Heart right ventricle (tissue), 16 donors: ENCODE data around the gene PHAX. TPM values are rescaled to one million over a fixed set of nuclear protein-coding genes. Genes with fewer than 3 reads are reported as not detected.

Experiments used
- ATAC-seq, 8 donors: fragments of 200-7000 bp; cut with Tn5 transposase; one replicate each; pipeline ENCODE4 v1.9.1; 2020; ENCODE audit warnings: mild to moderate bottlenecking in 8 of 8, moderate library complexity in 8 of 8, moderate number of reproducible peaks in 1 of 8
- DNase-seq, 2 donors: peaks; one replicate each; pipeline ENCODE4 v3.0.0-alpha.2; 2020
- H3K27ac ChIP-seq, 10 donors: fragments of 200-600 bp; sonication (generic) in 2 of 10; one replicate each; pipeline versions ENCODE4 v1.5.0 to v1.8.0; 2020 to 2022; ENCODE audit warnings: mild to moderate bottlenecking in 3 of 10
- H3K27me3 ChIP-seq, 7 donors: fragments of 200-600 bp; one replicate each; pipeline ENCODE4 v1.8.0; 2021 to 2022; ENCODE audit warnings: mild to moderate bottlenecking in 2 of 7
- H3K36me3 ChIP-seq, 9 donors: fragments of 200-600 bp; sonication (generic) in 1 of 9; one replicate each; pipeline versions ENCODE4 v1.5.0 to v1.8.0; 2020 to 2022; ENCODE audit warnings: mild to moderate bottlenecking in 2 of 9
- H3K4me1 ChIP-seq, 9 donors: fragments of 200-600 bp; sonication (generic) in 1 of 9; one replicate each; pipeline versions ENCODE4 v1.5.0 to v1.8.0; 2020 to 2022; ENCODE audit warnings: mild to moderate bottlenecking in 4 of 9
- H3K4me3 ChIP-seq, 10 donors: fragments of 200-600 bp; sonication (generic) in 2 of 10; one replicate each; pipeline versions ENCODE4 v1.5.0 to v1.8.0; 2020 to 2022; ENCODE audit warnings: mild to moderate bottlenecking in 7 of 10, moderate library complexity in 2 of 10
- H3K9me3 ChIP-seq, 11 donors: fragments of 200-600 bp in 10 of 11; sonication (generic) in 2 of 11; one replicate each; pipeline versions ENCODE4 v1.5.0 to v1.8.0; 2013 to 2022; ENCODE audit warnings: mild to moderate bottlenecking in 2 of 11, control low read depth in 1 of 11, moderate library complexity in 1 of 11
- CTCF ChIP-seq, 9 donors: fragments of 200-600 bp; sonication (generic) in 2 of 9; IDR thresholded peaks; one replicate each; pipeline versions ENCODE4 v1.5.0 to v1.8.0; 2021 to 2022; ENCODE audit warnings: antibody characterized with exemption in 9 of 9, mild to moderate bottlenecking in 5 of 9, moderate library complexity in 1 of 9
- WGBS, 2 donors: extraction: QIAGEN DNeasy Blood & Tissue Kit; methylation state at CpG; one replicate each; pipeline ENCODE4 v1.1.7; 2013; ENCODE audit warnings: inconsistent platforms in 1 of 2; 5-methylcytosine and 5-hydroxymethylcytosine counted together
- intact Hi-C, 10 donors: fragments of 100-400 bp; cut with DNase I; formaldehyde crosslinking; loops; one replicate each; pipeline versions ENCODE4 v1.11.1 to v1.14.2; 2022
- polyA plus RNA-seq, 2 donors: library from polyadenylated mRNA; stranded (reverse); fragments of 200-250 nt; gene quantifications; one replicate each; pipeline ENCODE4 v1.2.3, GENCODE V29; 2013
- total RNA-seq, 10 donors: library from RNA; stranded (reverse); fragmentation: NEBNext Ultra II Directional in 3 of 10; extraction: Animal tissue kit (Norgen Biotek cat#: 25700) in 3 of 10; gene quantifications; one replicate each; pipeline versions ENCODE4 v1.2.1 to v1.2.4, GENCODE V29; 2021 to 2023
- donor health status: Arrhythmogenic right ventricular cardiomyopathy.
- donor health status: ischemic (EF 13 %, LVEDD 7.1; RV severe dilation, severe dysfunction).
- donor health status: healthy with polysubstance abuse.
- donor health status: DM: no; HTN: yes; CAD: no.
- donor health status: DM: no; HTN: no; CAD: no.
- donor health status: ischemic (EF 25% LVEDD 6.9; RV normal size, moderate dysfunction).
- donor health status: ischemic (EF 25% LVEDD 5.7; RV mildly dilated, moderate dysfunction).
- donor health status: healthy.
- donor health status: DM: yes; HTN: yes; CAD: no.
- donor health status: Ischemic cardiomyopathy.
- donor health status: ischemic (EF 35%, LVEDD 5.7; RV mildly dilated, moderate dysfunction).
- donor health status: nonischemic (EF 11% LVEDD 7.7; RV severe dilation, severe dysfunction).
- donor health status: DM: yes; HTN: yes; CAD: no.
- donor health status: PGD.
- donor health status: ischemic (EF 29% LVEDD 5.4; RV normal size, mild dysfunction).
- donor health status: nonischemic (EF 23%, LVEDD 6.1; RV moderate dilation, normal function).

PHAX gene
- total and polyA plus RNA-seq, 12 donors, result 10.9 to 38.5 (median 27.8) TPM

GRCh38 chr5:126589536-126590297 lies 11.0 kb upstream of the PHAX start:
- intact Hi-C loops, result no loop called here
- no peaks in the 10 kb centered on the region for H3K27me3 ChIP-seq
- H3K9me3 ChIP-seq, result no peaks in the 10 kb centered on the region
- no peak overlapping the region for H3K27ac ChIP-seq
- 97% methylated on average over 28 of the region's 28 CpGs for WGBS, 2 donors
- H3K4me3 ChIP-seq, result no peak overlapping the region
- no peak for DNase-seq
- TF ChIP-seq CTCF (IDR thresholded peaks at IDR 0.05), result no peak
- H3K36me3 ChIP-seq, result peaks cover 0 to 74% (median 6%) of the 10 kb centered on the region in 9 donors
- H3K4me1 ChIP-seq, result peaks cover 5 to 21% (median 14%) of the 10 kb centered on the region in 9 donors
- no peak for ATAC-seq

GRCh38 chr5:126591549-126591948 lies 9.2 kb upstream of the PHAX start:
- intact Hi-C loops, result no loop called here
- H3K27me3 ChIP-seq, result no peaks in the 10 kb centered on the region

GRCh38 chr5:126594748-126595485 lies 5.8 kb upstream of the PHAX start, which contains the start of gene ALDH7A1:
ALDH7A1 (minus strand) TSS chr5:126595219; CDS start chr5:126595198, 21 bp downstream.
- Histone ChIP-seq H3K4me3 (peak within 1 kb of the TSS; percentile 59 to 75 (median 68)), H3K9me3 (peaks cover 0 to 6% (median 0%) of the 10 kb centered on the region in 11 donors), H3K27me3 (no peaks in the 10 kb centered on the region), H3K27ac (peak within 1 kb of the TSS in 9 of 10 donors; percentile 67 to 90 (median 76)), H3K4me1 (peaks cover 5 to 21% (median 13%) of the 10 kb centered on the region in 9 donors), H3K36me3 (peaks cover 0 to 28% (median 0%) of the 10 kb centered on the region in 9 donors)
- intact Hi-C loops, result loop anchor here in 2 of 10 donors (5.0 kb wide), 2 partner anchors 253 to 258 kb away; no protein-coding TSS in a partner anchor
- TF ChIP-seq CTCF (IDR thresholded peaks at IDR 0.05), result peak in 8 of 9 donors; percentile 25 to 67 (median 47)
- DNase-seq (peak; percentile 92 to 94), ATAC-seq (peak; percentile 93 to 98 (median 97))
- 0% methylated on average over 44 of the region's 44 CpGs for WGBS, 2 donors

More at GRCh38 chr5:126591549-126591948, 9.2 kb upstream of the PHAX start:
- peaks cover 5 to 21% (median 15%) of the 10 kb centered on the region in 9 donors for H3K4me1 ChIP-seq
- no peak for ATAC-seq
- peaks cover 0 to 56% (median 6%) of the 10 kb centered on the region in 9 donors for H3K36me3 ChIP-seq
- DNase-seq, result no peak
- TF ChIP-seq CTCF (IDR thresholded peaks at IDR 0.05), result no peak
- no peak overlapping the region for H3K4me3 ChIP-seq
- H3K27ac ChIP-seq, result no peak overlapping the region
- 89 to 96% methylated on average over 1 of the region's 1 CpG for WGBS, 2 donors
- H3K9me3 ChIP-seq, result peaks cover 0 to 6% (median 0%) of the 10 kb centered on the region in 11 donors

- Histone ChIP-seq H3K4me3 (peak overlapping the region; percentile 59 to 75 (median 68)), H3K27ac (peak overlapping the region in 9 of 10 donors; percentile 67 to 90 (median 76)), H3K9me3 (peaks cover 0 to 6% (median 0%) of the 10 kb centered on the region in 11 donors), H3K4me1 (peaks cover 5 to 27% (median 15%) of the 10 kb centered on the region in 9 donors), H3K36me3 (peaks cover 0 to 22% (median 0%) of the 10 kb centered on the region in 9 donors), H3K27me3 (no peaks in the 10 kb centered on the region)
- TF ChIP-seq CTCF (IDR thresholded peaks at IDR 0.05), result no peak
- no peak for DNase-seq
- intact Hi-C loops, result loop anchor here in 2 of 10 donors (5.0 kb wide), 2 partner anchors 253 to 258 kb away; no protein-coding TSS in a partner anchor
- ATAC-seq, result peak in 1 of 8 donors; percentile 26
- 59 to 60% methylated on average over 22 of the region's 22 CpGs for WGBS, 2 donors
Observed at GRCh38 chr5:126595486-126596083, 5.2 kb upstream of the PHAX start.
